ENCODE measurements around the gene TRDN.
"Not testable (repeated sequence)": the region's sequence is repeated elsewhere in the genome, so short reads cannot be mapped to it uniquely, and the experiment has no call there.

Gene TRDN

GRCh38 chr6:123276546-123276980 lies 360.2 kb downstream of the TRDN start:
- DNase-seq (ENCODE audit: low spot score): no peak

GRCh38 chr6:123263981-123264380 lies 372.8 kb downstream of the TRDN start:
- no peak for DNase-seq (ENCODE audit: low spot score)

- DNase-seq (ENCODE audit: low spot score): no peak
These were observed 396.1 kb downstream of the TRDN start for GRCh38 chr6:123240626-123241025.

- DNase-seq (ENCODE audit: low spot score): no peak
These were observed 403.4 kb downstream of the TRDN start for GRCh38 chr6:123233336-123233735.

GRCh38 chr6:123227789-123228188 lies 409.0 kb downstream of the TRDN start:
- not testable (repeated sequence) for DNase-seq (ENCODE audit: low spot score)

GRCh38 chr6:123226398-123226797 lies 410.4 kb downstream of the TRDN start:
- no peak for DNase-seq (ENCODE audit: low spot score)

GRCh38 chr6:123224077-123224476 lies 412.7 kb downstream of the TRDN start:
- DNase-seq (ENCODE audit: low spot score): no peak

GRCh38 chr6:123223461-123223860 lies 413.3 kb downstream of the TRDN start:
- no peak for DNase-seq (ENCODE audit: low spot score)

GRCh38 chr6:123215211-123215610 lies 421.5 kb downstream of the TRDN start:
- no peak for DNase-seq (ENCODE audit: low spot score)

GRCh38 chr6:123214433-123214832 lies 422.3 kb downstream of the TRDN start:
- no peak for DNase-seq (ENCODE audit: low spot score)

- DNase-seq (ENCODE audit: low spot score): no peak
These were observed 422.8 kb downstream of the TRDN start for GRCh38 chr6:123213921-123214320.

- DNase-seq (ENCODE audit: low spot score): no peak
These were observed 424.8 kb downstream of the TRDN start for GRCh38 chr6:123211777-123212545.

GRCh38 chr6:123210645-123211044 lies 426.1 kb downstream of the TRDN start:
- DNase-seq (ENCODE audit: low spot score): no peak

- DNase-seq (ENCODE audit: low spot score): no peak
These were observed 428.7 kb downstream of the TRDN start for GRCh38 chr6:123207967-123208510.

- DNase-seq (ENCODE audit: low spot score): no peak
These were observed 432.8 kb downstream of the TRDN start for GRCh38 chr6:123203928-123204327.

- no peak for DNase-seq (ENCODE audit: low spot score)
These were observed 434.8 kb downstream of the TRDN start for GRCh38 chr6:123201869-123202372.

- DNase-seq (ENCODE audit: low spot score): no peak
These were observed 443.5 kb downstream of the TRDN start for GRCh38 chr6:123193298-123193697.

GRCh38 chr6:123189816-123190215 lies 446.9 kb downstream of the TRDN start:
- DNase-seq (ENCODE audit: low spot score): no peak

- DNase-seq (ENCODE audit: low spot score): no peak
These were observed 453.8 kb downstream of the TRDN start for GRCh38 chr6:123182998-123183397.

- no peak for DNase-seq (ENCODE audit: low spot score)
These were observed 460.0 kb downstream of the TRDN start for GRCh38 chr6:123176706-123177105.

- no peak for DNase-seq (ENCODE audit: low spot score)
These were observed 465.2 kb downstream of the TRDN start for GRCh38 chr6:123171341-123172115.

- no peak for DNase-seq (ENCODE audit: low spot score)
These were observed 467.0 kb downstream of the TRDN start for GRCh38 chr6:123169774-123170095.

Data from CD4-positive, alpha-beta T cell treated with Interleukin-6 at 100 ng/mL for 8 hours (primary cell).